Fibroblast of skin of abdomen (primary cell): Measurements from ENCODE around the gene STK32B.
A peak's percentile ranks its signal among the peaks of the same experiment; 100 is the strongest.

Source experiments
- DNase-seq: peaks from one replicate; pipeline ENCODE4 v3.0.0-alpha.2; 2013

STK32B gene

DNA sequence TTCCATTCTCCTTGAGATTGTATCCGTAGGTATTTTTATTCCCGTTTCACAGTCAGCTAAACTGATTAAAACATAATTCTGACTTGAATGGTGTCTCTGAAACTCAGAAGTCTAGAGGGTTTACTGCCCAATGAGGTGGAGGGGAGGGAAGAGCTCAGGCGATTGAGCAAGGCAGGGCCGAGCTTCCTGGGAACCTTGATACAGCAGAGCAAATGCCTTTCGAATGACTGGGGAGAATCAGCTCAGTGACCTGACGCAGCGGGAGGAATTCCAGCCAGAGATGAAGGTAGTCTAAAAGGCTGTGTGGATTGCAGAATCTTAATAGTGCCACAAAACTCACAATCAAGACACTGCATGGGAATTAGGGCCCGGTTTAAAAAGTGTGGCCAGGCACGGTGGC lies 423.5 kb downstream of the STK32B start:
- peak; percentile 13 for DNase-seq

GRCh38 chr4:5477613-5478012 lies 426.3 kb downstream of the STK32B start:
- DNase-seq, result no peak

GRCh38 chr4:5478169-5478568 lies 426.9 kb downstream of the STK32B start:
- no peak for DNase-seq

- DNase-seq, result no peak
Observed at GRCh38 chr4:5478697-5479096, 427.4 kb downstream of the STK32B start.

GRCh38 chr4:5479518-5480060 lies 428.3 kb downstream of the STK32B start:
- DNase-seq, result no peak

DNA sequence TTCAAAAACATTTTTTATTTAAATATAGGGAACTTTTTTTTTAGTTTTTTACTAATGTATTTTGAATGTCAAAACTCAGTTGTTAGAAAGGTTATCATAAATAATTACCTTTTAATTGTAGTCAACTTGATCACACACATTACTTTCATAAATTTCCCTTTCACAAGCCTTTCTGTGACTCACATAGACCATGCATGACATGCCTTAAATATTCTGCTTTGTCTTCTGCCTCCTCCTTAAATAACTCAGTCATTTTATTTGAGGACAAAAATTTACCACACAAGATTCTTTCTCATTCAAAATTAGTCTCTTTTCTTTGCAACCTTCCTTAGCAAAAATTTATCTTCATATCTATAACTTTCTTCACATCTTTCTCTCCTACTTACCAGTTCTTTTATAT lies 437.1 kb downstream of the STK32B start:
- DNase-seq, result no peak

GRCh38 chr4:5489260-5489659 lies 438.0 kb downstream of the STK32B start:
- DNase-seq, result no peak

DNA sequence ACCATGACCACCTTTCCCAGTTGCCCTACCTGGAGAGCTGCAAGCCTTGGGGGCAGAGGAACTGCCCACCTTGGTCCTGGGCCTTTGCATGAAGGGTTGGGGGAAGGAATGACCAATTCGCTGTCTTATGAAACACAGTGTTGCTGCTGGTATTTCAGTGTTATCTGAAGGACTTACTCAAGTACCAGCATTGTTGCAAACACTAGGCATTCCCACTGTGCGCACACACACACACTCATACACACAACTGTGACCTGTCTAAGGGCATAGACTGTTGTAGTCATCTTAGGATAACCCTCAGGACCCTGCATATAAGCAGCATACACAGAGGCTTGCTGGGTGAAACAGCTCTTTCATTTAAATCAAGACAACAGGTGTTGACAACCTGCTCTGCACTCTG lies 446.2 kb downstream of the STK32B start:
- DNase-seq, result no peak

- DNase-seq, result peak; percentile 12
Observed at GRCh38 chr4:5500165-5500564, 448.9 kb downstream of the STK32B start.

GRCh38 chr4:5503336-5503936 lies 452.2 kb downstream of the STK32B start:
- DNase-seq, result no peak

DNA sequence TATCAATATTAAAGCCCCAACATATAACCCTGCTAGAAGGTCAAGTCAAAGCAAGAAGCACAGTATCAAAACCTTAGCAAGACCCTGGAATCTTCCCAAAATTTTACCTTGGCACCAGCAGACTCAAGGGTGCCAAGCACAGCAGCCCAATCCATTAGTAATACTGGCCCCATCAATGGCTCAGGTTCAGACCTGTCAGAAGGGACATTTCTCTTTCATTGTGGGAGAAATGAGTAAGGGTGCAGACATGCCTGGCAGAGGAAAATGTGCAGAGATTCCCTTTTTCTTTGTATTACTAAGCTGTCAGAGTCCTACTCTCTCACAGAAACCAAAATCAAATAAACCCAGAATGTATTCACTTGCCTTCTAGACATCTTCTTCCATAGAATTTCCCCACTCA lies 453.2 kb downstream of the STK32B start:
- DNase-seq, result no peak

GRCh38 chr4:5510504-5510903 lies 459.2 kb downstream of the STK32B start:
- no peak for DNase-seq

DNA sequence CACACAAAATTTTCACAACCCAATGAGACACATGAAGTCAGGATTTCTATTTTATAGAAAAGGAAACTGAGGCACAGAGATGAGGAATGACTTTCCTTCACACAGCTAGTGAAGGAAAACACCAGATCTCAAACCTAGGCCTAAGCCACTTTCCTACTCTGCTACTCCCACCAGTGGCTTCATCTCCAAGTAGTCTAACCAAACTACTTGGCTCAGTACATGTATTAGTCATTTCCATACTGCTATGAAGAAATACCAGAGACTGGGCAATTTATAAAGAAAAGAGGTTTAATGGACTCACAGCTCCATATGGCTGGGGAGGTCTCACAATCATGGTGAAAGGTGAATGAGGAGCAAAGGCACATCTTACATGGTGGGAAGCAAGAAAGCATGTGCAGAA lies 460.5 kb downstream of the STK32B start:
- peak; percentile 34 for DNase-seq

DNA sequence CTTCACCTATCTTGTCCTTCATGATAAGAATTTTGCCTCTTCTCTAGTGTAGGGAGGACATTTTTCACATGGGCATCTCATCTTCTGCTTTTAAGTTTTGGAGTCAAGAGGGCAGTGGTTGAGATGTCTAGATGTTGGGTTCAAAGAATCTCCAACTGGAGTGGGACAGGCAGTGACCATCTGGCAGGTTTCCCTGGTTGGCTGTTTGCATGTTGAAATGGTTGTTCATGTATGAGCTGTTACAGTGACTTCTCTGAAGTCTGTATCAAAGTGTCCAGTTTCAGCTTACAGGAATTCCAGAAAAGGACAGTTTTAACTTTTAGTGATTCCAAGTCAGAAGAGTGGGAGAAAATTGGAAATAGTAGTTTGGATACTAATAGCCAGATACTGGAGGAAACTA lies 464.4 kb downstream of the STK32B start:
- DNase-seq, result no peak

- no peak for DNase-seq
Observed at GRCh38 chr4:5517372-5517771, 466.1 kb downstream of the STK32B start.

- DNase-seq, result peak; percentile 5
Observed at GRCh38 chr4:5524446-5525299, 473.4 kb downstream of the STK32B start.

GRCh38 chr4:5526080-5526846 lies 475.0 kb downstream of the STK32B start:
- no peak for DNase-seq

- DNase-seq, result no peak
Observed at GRCh38 chr4:5527211-5527610, 475.9 kb downstream of the STK32B start.

DNA sequence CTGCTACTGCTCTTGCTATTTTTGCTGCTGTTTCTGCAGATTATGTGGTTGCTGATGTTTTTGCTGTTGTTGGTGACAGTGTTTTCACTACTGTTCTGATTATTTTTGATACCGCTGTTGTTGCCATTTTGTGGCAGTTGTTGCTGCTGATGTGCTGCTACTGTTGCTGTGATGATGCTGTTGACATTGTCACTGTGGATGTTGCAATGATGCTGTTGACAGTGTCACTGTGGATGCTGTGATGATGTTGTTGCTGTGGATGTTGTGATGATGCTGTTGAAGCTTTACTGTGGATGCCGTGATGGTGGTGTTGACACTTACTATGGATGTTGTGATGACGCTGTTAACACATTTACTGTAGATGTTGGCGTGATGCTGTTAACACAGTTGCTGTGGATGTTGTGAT lies 476.8 kb downstream of the STK32B start:
- DNase-seq, result no peak

DNA sequence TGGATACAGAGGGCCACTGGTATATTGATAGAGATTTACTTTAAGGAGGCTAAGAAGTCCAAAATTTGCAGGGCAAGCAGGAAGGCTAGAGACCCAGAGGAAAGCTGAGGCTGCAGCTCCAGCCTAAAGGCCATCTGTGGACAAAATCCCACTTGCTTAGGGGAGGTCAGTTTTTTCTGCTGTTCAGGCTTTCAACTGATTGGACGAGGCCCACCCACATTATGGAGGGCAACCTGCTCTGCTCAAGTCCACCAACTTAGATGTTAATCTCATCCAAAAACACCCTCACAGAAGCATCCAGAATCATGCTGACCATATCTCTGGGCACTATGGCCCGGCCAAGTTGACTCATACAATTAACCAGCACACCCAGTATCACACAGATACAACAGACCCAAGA lies 480.8 kb downstream of the STK32B start:
- no peak for DNase-seq

DNA sequence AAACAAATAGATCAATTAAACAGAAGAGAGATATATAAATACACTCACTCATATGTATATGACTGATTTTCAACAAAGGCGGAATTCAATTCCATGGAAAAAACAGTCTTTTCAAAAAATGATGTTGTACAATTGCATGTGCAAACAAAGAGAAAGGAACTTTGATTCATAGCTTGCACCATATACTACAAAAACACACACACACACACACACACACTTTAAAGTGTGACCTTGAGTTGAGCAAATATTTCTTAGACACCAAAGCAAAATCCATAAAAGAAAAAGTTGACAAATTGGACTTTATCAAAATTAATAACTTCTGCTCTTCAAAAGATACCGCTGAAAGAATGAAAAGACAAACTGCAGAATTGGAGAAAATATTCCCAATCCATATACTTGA lies 488.3 kb downstream of the STK32B start:
- DNase-seq, result no peak

- no peak for DNase-seq
Observed at GRCh38 chr4:5541169-5541568, 489.9 kb downstream of the STK32B start.

- no peak for DNase-seq
Observed at GRCh38 chr4:5543681-5544080, 492.4 kb downstream of the STK32B start.
